Hepatocyte (in vitro differentiated cells): Measurements from ENCODE around the gene SCUBE2. TPM values are rescaled to one million over a fixed set of nuclear protein-coding genes. Genes with fewer than 3 reads are reported as not detected.

Experiments
- DNase-seq: peaks from one replicate; pipeline ENCODE4 v3.0.0-alpha.2; 2016; ENCODE audit warnings: low spot score
- H2AFZ ChIP-seq: fragments of 200-600 bp; sonication (generic); 2 replicates; pipeline ENCODE4 v1.6.0; 2016; ENCODE audit warnings: antibody characterized with exemption, mild to moderate bottlenecking
- H3K27ac ChIP-seq: fragments of 200-600 bp; sonication (generic); 2 replicates; pipeline ENCODE4 v1.5.1; 2016; ENCODE audit warnings: mild to moderate bottlenecking
- H3K27me3 ChIP-seq: fragments of 200-600 bp; sonication (generic); 2 replicates; pipeline ENCODE4 v1.6.1; 2016
- H3K36me3 ChIP-seq: fragments of 200-600 bp; sonication (generic); replicated peaks from 2 replicates; pipeline ENCODE4 v1.5.1; 2016; ENCODE audit warnings: low read depth; ENCODE audit not compliant: insufficient read depth
- H3K4me1 ChIP-seq: fragments of 200-600 bp; sonication (generic); 2 replicates; pipeline ENCODE4 v1.5.1; 2016; ENCODE audit warnings: mild to moderate bottlenecking, moderate library complexity; ENCODE audit not compliant: insufficient read depth
- H3K4me2 ChIP-seq: fragments of 200-600 bp; sonication (generic); 2 replicates; pipeline ENCODE4 v1.6.0; 2016
- H3K4me3 ChIP-seq: fragments of 200-600 bp; sonication (generic); 2 replicates; pipeline ENCODE4 v1.5.1; 2016; ENCODE audit warnings: mild to moderate bottlenecking
- H3K79me2 ChIP-seq: fragments of 200-600 bp; sonication (generic); 2 replicates; pipeline ENCODE4 v1.6.0; 2017; ENCODE audit warnings: mild to moderate bottlenecking
- H3K9me2 ChIP-seq: fragments of 200-600 bp; sonication (generic); replicated peaks from 2 replicates; pipeline ENCODE4 v1.6.0; 2017; ENCODE audit warnings: mild to moderate bottlenecking; ENCODE audit not compliant: insufficient read depth
- H3K9me3 ChIP-seq: fragments of 200-600 bp; sonication (generic); 2 replicates; pipeline ENCODE4 v1.5.1; 2016; ENCODE audit warnings: low read depth, mild to moderate bottlenecking
- H4K20me1 ChIP-seq: fragments of 200-600 bp; sonication (generic); 2 replicates; pipeline ENCODE4 v1.6.0; 2016; ENCODE audit warnings: mild to moderate bottlenecking; ENCODE audit not compliant: insufficient read depth, poor library complexity, severe bottlenecking
- EZH2 ChIP-seq: fragments of 200-600 bp; sonication (generic); IDR thresholded peaks from 2 replicates; pipeline ENCODE4 v1.6.1; 2016; ENCODE audit warnings: antibody characterized with exemption, mild to moderate bottlenecking, borderline replicate concordance
- EZH2phosphoT487 ChIP-seq: fragments of 200-600 bp; sonication (generic); IDR thresholded peaks from one replicate; pipeline ENCODE4 v1.6.1; 2018; ENCODE audit warnings: antibody characterized with exemption, mild to moderate bottlenecking, low read depth, moderate library complexity; ENCODE audit not compliant: unreplicated experiment, severe bottlenecking
- WGBS: methylation state at CpG from one replicate; pipeline ENCODE4 v1.1.6; 2016; ENCODE audit warnings: low lambda C conversion rate; ENCODE audit errors: missing lambda C conversion rate; 5-methylcytosine and 5-hydroxymethylcytosine counted together
- polyA plus RNA-seq: library from polyadenylated mRNA; unstranded; fragments of >200 nt; fragmentation: Nextera tagmentation; extraction: Ambion mirVana; gene quantifications from 2 replicates; pipeline ENCODE4 v1.2.1, GENCODE V29; 2016
- total RNA-seq: library from RNA; depleted of rRNA; stranded (reverse); fragments of >200 nt; gene quantifications from 2 replicates; pipeline ENCODE4 v1.2.3, GENCODE V29; 2014
- TF ChIP-seq, protein P1 (sequence below): fragments of 200-600 bp; sonication (generic); IDR thresholded peaks from 2 replicates; pipeline ENCODE4 v1.5.1; 2016; ENCODE audit warnings: antibody characterized with exemption, mild to moderate bottlenecking; ENCODE audit not compliant: poor library complexity

SCUBE2 gene
- total and polyA plus RNA-seq, 2 experiments from 2014 or later, result 8.6 to 8.9 TPM

DNA sequence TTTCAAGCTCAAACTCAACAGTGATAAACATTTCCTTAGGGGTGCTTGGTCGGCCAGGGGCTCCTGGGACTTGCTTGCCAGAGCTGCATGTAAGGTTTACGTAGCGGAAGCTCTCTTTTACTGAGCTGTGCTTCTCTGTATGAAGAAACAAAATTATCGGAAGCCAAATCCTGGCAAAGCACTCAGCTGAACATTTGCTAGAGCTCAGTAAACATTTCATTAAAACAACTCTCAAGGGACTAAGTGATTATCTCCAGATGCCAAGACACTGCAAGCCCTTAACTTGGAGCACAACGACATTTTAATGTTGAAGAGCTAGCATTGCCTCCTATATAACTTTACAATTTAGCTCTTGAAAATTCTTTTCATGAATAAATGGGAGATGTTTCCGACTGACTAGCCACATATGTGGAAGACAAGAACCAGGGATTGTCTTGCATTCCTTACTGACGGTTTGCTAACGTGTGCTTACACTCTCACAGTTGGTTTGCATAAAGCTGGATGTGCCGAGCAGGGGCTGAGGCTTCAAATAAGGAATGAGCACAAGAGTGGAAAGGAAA, 43.4 kb downstream of the SCUBE2 start:
- H3K4me3 ChIP-seq, result no peak overlapping the region
- H3K27ac ChIP-seq, result peak overlapping the region; percentile 49
- peak overlapping the region; percentile 56 for H3K4me2 ChIP-seq
- DNase-seq, result peak; percentile 64
- H3K4me1 ChIP-seq, result peaks cover 19% of the 10 kb centered on the region
- H3K9me3 ChIP-seq, result no peaks in the 10 kb centered on the region
- no peak overlapping the region for H2AFZ ChIP-seq
- H3K79me2 ChIP-seq, result no peaks in the 10 kb centered on the region
- WGBS, result 42% methylated on average over 9 of the region's 9 CpGs
- no peaks in the 10 kb centered on the region for H3K27me3 ChIP-seq
- no peaks in the 10 kb centered on the region for H3K36me3 ChIP-seq
- no peaks in the 10 kb centered on the region for H3K9me2 ChIP-seq
- TF ChIP-seq EZH2phosphoT487 (peak; percentile 90), EZH2 (no peak)
- TF ChIP-seq, protein P1, sequence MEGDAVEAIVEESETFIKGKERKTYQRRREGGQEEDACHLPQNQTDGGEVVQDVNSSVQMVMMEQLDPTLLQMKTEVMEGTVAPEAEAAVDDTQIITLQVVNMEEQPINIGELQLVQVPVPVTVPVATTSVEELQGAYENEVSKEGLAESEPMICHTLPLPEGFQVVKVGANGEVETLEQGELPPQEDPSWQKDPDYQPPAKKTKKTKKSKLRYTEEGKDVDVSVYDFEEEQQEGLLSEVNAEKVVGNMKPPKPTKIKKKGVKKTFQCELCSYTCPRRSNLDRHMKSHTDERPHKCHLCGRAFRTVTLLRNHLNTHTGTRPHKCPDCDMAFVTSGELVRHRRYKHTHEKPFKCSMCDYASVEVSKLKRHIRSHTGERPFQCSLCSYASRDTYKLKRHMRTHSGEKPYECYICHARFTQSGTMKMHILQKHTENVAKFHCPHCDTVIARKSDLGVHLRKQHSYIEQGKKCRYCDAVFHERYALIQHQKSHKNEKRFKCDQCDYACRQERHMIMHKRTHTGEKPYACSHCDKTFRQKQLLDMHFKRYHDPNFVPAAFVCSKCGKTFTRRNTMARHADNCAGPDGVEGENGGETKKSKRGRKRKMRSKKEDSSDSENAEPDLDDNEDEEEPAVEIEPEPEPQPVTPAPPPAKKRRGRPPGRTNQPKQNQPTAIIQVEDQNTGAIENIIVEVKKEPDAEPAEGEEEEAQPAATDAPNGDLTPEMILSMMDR, result no peak
- no peaks in the 10 kb centered on the region for H4K20me1 ChIP-seq

DNA sequence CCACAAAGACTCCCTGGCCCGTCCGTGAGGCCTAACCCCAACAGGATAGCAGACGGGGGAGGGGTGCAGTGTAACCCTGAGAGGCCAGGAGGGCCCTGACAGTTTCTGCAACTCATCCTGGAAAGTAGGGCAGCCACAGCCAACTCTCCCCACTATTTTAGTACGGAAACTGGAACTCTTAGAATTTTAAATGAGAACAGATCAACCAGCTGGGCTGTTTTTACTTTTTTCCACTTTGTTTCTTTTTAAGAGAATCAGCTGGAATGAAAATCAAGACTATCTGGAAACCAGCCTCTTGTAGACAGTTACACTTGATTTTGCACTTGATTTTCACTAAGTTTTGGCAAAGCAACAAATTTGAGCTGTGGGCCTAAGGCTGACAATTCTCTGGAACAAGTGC, 44.9 kb downstream of the SCUBE2 start:
- no peaks in the 10 kb centered on the region for H3K9me3 ChIP-seq
- H3K4me2 ChIP-seq, result no peak overlapping the region
- H3K27me3 ChIP-seq, result no peaks in the 10 kb centered on the region
- H3K36me3 ChIP-seq, result no peaks in the 10 kb centered on the region
- H3K27ac ChIP-seq, result peak overlapping the region; percentile 9
- 83% methylated on average over 4 of the region's 4 CpGs for WGBS
- no peaks in the 10 kb centered on the region for H3K9me2 ChIP-seq
- H3K79me2 ChIP-seq, result no peaks in the 10 kb centered on the region
- TF ChIP-seq, protein P1, result no peak
- TF ChIP-seq EZH2phosphoT487 (no peak), EZH2 (no peak)
- H3K4me3 ChIP-seq, result no peak overlapping the region
- DNase-seq, result no peak
- H2AFZ ChIP-seq, result no peak overlapping the region
- peaks cover 19% of the 10 kb centered on the region for H3K4me1 ChIP-seq
- no peaks in the 10 kb centered on the region for H4K20me1 ChIP-seq

DNA sequence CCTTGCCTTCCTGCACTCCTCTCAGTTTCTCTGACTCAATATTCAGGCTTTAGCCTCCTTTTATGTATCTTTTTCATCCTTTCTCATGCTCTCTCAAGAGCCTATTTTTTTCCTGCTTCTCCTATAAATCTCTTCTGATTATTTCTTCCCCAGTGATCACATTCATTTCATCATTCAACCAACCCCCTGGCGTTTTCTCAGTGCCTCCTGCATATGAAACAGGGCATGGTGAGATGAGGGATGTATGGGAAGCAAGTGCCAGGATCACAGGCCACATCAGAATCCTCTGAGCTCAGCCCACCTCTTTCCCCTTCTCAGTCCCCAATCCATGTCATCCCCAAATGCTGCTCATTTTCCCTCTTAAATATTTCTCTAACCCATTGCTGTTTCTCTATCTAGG, 48.9 kb downstream of the SCUBE2 start:
- H3K36me3 ChIP-seq, result no peaks in the 10 kb centered on the region
- H2AFZ ChIP-seq, result no peak overlapping the region
- no peaks in the 10 kb centered on the region for H3K79me2 ChIP-seq
- no peak overlapping the region for H3K4me3 ChIP-seq
- peaks cover 9% of the 10 kb centered on the region for H3K4me1 ChIP-seq
- H3K9me3 ChIP-seq, result no peaks in the 10 kb centered on the region
- TF ChIP-seq EZH2phosphoT487 (no peak), EZH2 (no peak)
- TF ChIP-seq, protein P1, result no peak
- H3K27me3 ChIP-seq, result no peaks in the 10 kb centered on the region
- DNase-seq, result no peak
- no peaks in the 10 kb centered on the region for H4K20me1 ChIP-seq
- no peak overlapping the region for H3K4me2 ChIP-seq
- no peaks in the 10 kb centered on the region for H3K9me2 ChIP-seq
- 91% methylated on average over 1 of the region's 1 CpG for WGBS
- no peak overlapping the region for H3K27ac ChIP-seq
